Left kidney (tissue), 2 donors: ENCODE results near the gene MBNL2. TPM values are rescaled to one million over a fixed set of nuclear protein-coding genes. Genes with fewer than 3 reads are reported as not detected.

Source experiments
- DNase-seq: peaks from one replicate; pipeline ENCODE4 v3.0.0-alpha.2; 2013
- polyA plus RNA-seq: library from polyadenylated mRNA; unstranded; fragments of 120-200 nt; gene quantifications from one replicate; pipeline ENCODE4 v1.2.1, GENCODE V29; 2013; ENCODE audit not compliant: insufficient read length

The MBNL2 gene
- polyA plus RNA-seq, 1 donor: 61.8 TPM

DNA sequence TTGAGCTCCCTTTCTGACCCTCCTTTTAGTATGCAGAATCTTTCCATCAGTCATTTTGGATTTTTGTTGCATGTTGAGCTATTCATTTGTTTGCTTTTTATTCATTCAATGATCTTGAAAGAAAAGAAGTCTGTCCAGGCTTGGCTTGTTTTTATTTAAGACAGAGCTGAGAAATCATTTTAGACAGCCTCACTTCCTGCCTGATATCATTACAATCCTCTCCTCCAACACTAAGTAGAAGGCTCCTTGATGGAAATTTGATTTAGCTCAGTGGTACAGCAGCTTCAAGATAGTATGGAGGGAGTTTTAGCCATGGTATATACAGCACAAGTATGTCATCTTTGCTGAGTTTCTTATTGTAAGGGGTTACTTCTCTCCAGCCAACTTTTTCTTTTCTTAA is 28.4 kb downstream of the MBNL2 start:
- no peak for DNase-seq

DNA sequence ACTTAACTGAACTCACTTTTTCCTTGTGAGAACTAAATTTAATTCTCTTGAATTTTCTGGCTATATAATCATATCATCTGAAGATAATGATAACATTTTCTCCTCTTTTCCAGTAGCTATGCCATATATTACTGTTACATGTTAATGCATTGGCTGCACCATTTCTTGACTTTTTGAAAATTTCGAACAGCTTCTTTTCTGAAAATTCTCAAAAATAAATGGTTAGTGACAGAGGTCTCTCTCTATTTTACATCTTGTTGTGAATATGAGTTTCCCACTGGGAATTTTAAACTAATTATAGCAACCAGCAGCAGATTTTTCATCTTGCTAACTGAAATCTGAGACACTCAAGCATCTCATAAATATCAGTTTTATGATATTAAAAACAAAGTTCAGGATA is 30.6 kb downstream of the MBNL2 start:
- DNase-seq: no peak

DNA sequence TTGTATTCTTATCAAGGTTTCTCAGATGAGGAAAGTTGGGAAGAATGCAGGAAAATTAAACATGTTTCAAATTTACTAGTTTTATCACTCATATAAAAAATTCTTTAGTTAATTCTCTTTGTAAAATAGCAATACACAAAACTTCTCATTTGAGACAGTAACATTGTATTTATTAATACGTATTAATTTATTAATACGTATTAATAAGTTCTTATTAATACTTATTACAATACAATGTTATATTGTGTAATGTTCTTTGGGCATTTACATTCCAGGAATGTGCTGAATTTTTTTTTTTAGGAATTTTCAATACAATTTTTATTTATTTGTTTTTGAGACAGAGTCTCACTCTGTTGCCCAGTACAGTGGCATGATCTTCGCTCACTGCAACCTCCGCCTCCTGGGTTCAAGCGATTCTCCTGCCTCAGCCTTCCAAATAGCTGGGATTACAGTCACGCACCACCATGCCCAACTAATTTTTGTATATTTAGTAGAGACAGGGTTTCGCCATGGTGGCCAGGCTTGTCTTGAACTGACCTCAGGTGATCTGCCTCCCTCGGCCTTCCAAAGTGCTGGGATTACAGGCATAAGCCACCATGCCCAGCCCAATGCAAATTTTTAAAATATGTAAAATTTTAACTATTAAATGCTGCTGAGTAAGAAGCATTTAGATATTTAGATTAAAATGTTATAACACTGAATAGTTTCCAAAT is 31.6 kb downstream of the MBNL2 start:
- DNase-seq: no peak

DNA sequence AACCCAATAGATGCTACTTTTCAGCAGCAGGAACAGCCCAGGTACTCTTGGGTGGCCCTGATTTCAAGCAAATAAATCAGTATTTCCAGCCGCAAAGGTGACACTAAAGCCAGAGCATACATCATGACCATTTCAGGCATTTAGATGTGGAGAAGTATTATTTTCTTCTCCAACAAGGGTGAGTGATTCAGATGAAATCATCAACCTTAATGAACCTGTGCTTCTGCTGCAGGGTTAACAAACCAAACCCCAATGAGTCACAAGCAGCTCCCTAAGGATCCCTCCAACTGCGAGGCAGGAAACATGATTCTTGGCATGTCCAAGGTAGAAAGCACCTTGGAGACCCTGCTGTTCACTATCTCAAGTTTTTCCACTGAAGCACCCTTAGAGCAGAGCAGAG is 32.7 kb downstream of the MBNL2 start:
- no peak for DNase-seq

- no peak for DNase-seq
Observed at GRCh38 chr13:97255515-97256021, 33.4 kb downstream of the MBNL2 start.

GRCh38 chr13:97256343-97256783 is 34.2 kb downstream of the MBNL2 start:
- DNase-seq: no peak

GRCh38 chr13:97257228-97257755 is 35.2 kb downstream of the MBNL2 start:
- no peak for DNase-seq

GRCh38 chr13:97257800-97258799 is 36.0 kb downstream of the MBNL2 start:
- DNase-seq: no peak

- DNase-seq: no peak
Observed at GRCh38 chr13:97258801-97259200, 36.7 kb downstream of the MBNL2 start.

- no peak for DNase-seq
Observed at GRCh38 chr13:97259410-97259797, 37.3 kb downstream of the MBNL2 start.

- DNase-seq: no peak
Observed at GRCh38 chr13:97259798-97260714, 37.9 kb downstream of the MBNL2 start.

DNA sequence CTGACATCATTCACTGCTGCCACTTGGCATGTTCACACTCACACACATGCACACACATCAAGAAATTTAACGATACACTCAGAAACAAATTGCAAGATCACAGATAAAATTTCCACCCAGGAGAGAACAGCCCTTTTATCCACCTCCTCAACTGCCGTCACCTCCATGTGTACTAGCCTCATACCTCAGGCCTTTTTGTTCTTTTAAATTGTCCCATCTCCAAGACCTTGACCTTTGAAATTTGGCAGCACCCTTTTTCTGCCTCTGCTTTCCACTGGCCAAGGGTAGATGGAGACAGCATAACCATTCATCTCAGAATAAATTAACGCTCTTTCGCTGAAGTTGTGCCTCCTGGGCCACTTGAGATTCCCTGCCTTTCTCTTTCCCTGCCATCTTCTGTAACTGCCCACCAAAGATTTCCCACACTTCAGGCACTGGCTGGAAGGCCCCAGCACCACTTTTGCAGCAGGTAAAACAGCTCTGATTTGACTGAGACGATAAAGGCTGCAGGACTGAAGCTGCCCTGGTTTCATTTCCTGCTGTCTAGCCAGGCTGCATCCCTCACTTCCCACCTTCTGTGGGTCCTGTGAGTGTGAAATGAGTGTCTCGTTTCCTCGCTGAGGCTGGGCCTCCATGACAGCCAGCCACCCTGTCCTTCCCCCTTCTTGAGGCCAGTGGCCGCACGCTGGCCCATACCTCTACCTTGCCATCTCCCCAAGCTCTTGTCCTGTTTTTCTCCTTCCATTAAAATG is 39.3 kb downstream of the MBNL2 start:
- no peak for DNase-seq

DNA sequence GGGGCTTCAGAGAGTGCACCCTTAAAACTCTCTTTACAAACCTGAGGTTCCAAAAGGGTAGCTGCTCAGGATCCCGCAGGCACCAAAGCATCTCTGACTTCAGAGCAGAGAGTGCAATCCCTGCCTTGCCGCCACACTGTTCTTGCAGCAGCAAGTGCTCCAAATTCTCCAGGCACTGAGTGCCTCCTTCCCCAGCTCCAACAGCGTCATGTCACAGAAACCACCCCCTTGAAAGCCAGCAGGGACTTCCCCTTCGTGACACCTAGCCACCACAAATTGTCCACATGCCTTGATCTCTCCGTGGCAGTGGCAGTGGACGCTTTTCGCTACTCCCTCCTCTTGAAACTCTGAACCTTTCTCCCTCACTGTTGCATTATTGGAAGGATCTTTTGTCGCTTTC is 39.9 kb downstream of the MBNL2 start:
- no peak for DNase-seq

DNA sequence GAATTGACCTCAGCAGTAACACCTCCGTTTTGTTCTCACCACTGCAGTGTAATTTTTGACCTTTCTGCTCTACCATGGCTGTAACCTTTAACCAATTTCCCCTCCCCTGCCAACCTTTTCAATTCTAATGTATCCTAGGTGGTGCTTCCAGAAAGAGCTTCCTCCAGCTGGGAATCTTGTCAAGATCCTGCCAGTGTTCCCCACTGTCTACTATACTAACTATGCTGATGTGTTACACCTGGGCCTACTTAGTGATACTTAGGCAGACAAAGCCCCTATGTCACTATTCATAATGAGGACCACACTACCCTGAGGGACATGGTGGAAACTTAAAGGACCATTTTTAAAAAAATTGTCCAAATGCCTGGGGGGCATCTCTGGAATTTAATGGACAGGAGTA is 41.0 kb downstream of the MBNL2 start:
- DNase-seq: no peak

DNA sequence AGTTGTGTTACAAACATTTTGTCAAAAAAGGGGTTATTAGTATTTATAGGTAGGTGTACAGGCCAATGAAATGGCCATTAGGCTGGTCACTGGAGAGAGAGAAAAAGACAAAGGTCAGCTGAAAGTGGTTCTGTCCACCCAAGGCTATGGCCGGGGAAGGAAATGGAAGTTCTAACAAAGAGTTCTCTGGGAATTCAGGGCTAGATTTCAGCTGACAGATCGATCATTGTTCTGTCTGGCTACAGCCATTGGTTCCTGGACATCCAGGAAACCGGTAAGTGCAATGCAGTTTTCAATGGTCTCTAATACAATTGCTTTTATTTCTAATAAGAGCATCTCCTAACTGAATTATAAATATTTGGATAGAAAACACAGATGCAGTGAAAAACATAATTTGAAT is 42.5 kb downstream of the MBNL2 start:
- no peak for DNase-seq

- no peak for DNase-seq
Observed at GRCh38 chr13:97266332-97266731, 44.2 kb downstream of the MBNL2 start.

DNA sequence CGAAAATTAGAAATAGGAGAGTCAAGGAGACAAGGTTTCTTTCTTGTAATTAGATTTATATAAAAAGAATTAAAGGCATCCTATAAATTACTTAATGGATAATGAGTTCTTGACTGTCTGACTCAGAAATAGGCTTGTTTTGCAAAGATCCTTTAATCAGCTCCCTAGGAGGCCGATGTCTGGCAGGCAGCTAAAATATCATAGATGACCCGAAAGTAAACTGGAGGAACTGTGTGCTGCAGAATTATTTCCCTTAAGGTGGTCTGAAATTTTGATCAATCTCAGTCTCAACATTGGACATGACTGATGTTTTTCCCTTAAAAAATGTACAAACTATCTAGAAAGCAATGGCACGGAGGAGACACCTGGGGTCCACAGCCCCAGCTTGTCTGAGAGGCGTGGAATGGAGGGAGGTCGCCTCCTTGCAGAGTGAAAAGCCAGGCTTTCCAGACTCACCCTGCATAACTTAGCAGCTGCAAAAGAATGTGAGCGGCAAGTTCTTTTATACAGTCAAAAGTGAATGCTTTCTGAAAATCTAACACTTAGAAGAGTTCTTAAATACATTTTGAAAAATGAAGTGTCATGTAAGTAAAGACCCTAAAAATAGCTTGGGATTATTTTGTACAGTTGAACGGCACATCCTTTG is 44.8 kb downstream of the MBNL2 start:
- no peak for DNase-seq

- DNase-seq: no peak
Observed at GRCh38 chr13:97267418-97268059, 45.4 kb downstream of the MBNL2 start.

GRCh38 chr13:97268772-97269171 is 46.6 kb downstream of the MBNL2 start:
- DNase-seq: no peak

- DNase-seq: no peak
Observed at GRCh38 chr13:97269603-97270002, 47.5 kb downstream of the MBNL2 start.
